Measurements from ENCODE around the gene PPFIA3.
"Not testable (repeated sequence)": the region's sequence is repeated elsewhere in the genome, so short reads cannot be mapped to it uniquely, and the experiment has no call there.

PPFIA3 gene

GRCh38 chr19:49150106-49150943 lies 31.0 kb downstream of the PPFIA3 start:
- peak; percentile 79 for DNase-seq

GRCh38 chr19:49150944-49151243 lies 31.6 kb downstream of the PPFIA3 start:
- no peak for DNase-seq

- DNase-seq = peak; percentile 24
These were observed 32.1 kb downstream of the PPFIA3 start for GRCh38 chr19:49151267-49152118.

GRCh38 chr19:49152119-49152550 lies 32.8 kb downstream of the PPFIA3 start:
- no peak for DNase-seq

GRCh38 chr19:49153167-49153809 lies 33.9 kb downstream of the PPFIA3 start:
- DNase-seq = no peak

- DNase-seq = no peak
These were observed 34.9 kb downstream of the PPFIA3 start for GRCh38 chr19:49154279-49154678.

- no peak for DNase-seq
These were observed 35.9 kb downstream of the PPFIA3 start, which contains the start of gene HRC for GRCh38 chr19:49155005-49155819. TSS of gene HRC (minus strand) at chr19:49155396. CDS start at chr19:49155237, 159 bp downstream.

- no peak for DNase-seq
These were observed 36.5 kb downstream of the PPFIA3 start for GRCh38 chr19:49155820-49156346.

- DNase-seq = peak; percentile 66
These were observed 38.3 kb downstream of the PPFIA3 start, which contains the start of gene TRPM4 for GRCh38 chr19:49157445-49158224. TSS of gene TRPM4 (plus strand) at chr19:49157792. CDS start at chr19:49157867, 75 bp downstream.

- no peak for DNase-seq
These were observed 41.3 kb downstream of the PPFIA3 start for GRCh38 chr19:49160450-49161189.

- DNase-seq = no peak
These were observed 42.6 kb downstream of the PPFIA3 start for GRCh38 chr19:49161987-49162386.

GRCh38 chr19:49165111-49165750 lies 45.9 kb downstream of the PPFIA3 start:
- DNase-seq = no peak

GRCh38 chr19:49165865-49166301 lies 46.5 kb downstream of the PPFIA3 start:
- no peak for DNase-seq

GRCh38 chr19:49167857-49168409 lies 48.6 kb downstream of the PPFIA3 start:
- no peak for DNase-seq

- DNase-seq = no peak
These were observed 49.1 kb downstream of the PPFIA3 start for GRCh38 chr19:49168421-49168820.

- DNase-seq = no peak
These were observed 53.9 kb downstream of the PPFIA3 start for GRCh38 chr19:49173198-49173597.

- DNase-seq = no peak
These were observed 61.3 kb downstream of the PPFIA3 start for GRCh38 chr19:49180659-49181058.

GRCh38 chr19:49182010-49182847 lies 62.9 kb downstream of the PPFIA3 start:
- DNase-seq = not testable (repeated sequence)
